B cell (primary cell): ENCODE data around the gene S100A5.

Experiments
- CTCF ChIP-seq: fragments of 200-600 bp; IDR thresholded peaks from one replicate; pipeline ENCODE4 v1.8.0; 2022; ENCODE audit warnings: antibody characterized with exemption, mild to moderate bottlenecking
- EZH2 ChIP-seq: IDR thresholded peaks from 2 replicates; pipeline ENCODE4 v1.6.1; 2012; ENCODE audit warnings: borderline replicate concordance, low read depth, mild to moderate bottlenecking, moderate library complexity, low read length; ENCODE audit not compliant: insufficient read depth, poor library complexity, severe bottlenecking

GRCh38 chr1:153525088-153525728, 15.5 kb downstream of the S100A5 start:
- TF ChIP-seq CTCF (no peak), EZH2 (no peak)
